ENCODE results near the gene TBC1D10B.
"Not testable (repeated sequence)": the region's sequence is repeated elsewhere in the genome, so short reads cannot be mapped to it uniquely, and the experiment has no call there.

The TBC1D10B gene

GRCh38 chr16:30397056-30397455, 26.8 kb upstream of the TBC1D10B start:
- DNase-seq (ENCODE audit: low read depth) = no peak

- not testable (repeated sequence) for DNase-seq (ENCODE audit: low read depth)
Observed at GRCh38 chr16:30396627-30397026, 26.3 kb upstream of the TBC1D10B start.

GRCh38 chr16:30395992-30396585, 25.8 kb upstream of the TBC1D10B start:
- no peak for DNase-seq (ENCODE audit: low read depth)

- no peak for DNase-seq (ENCODE audit: low read depth)
Observed at GRCh38 chr16:30395155-30395991, 25.1 kb upstream of the TBC1D10B start, which contains the start of gene ZNF48. Gene ZNF48 (plus strand): TSS chr16:30395420. CDS start chr16:30395795, 375 bp downstream.

- DNase-seq (ENCODE audit: low read depth) = no peak
Observed at GRCh38 chr16:30394592-30395154, 24.4 kb upstream of the TBC1D10B start.

GRCh38 chr16:30383521-30383920, 13.2 kb upstream of the TBC1D10B start:
- no peak for DNase-seq (ENCODE audit: low read depth)

- DNase-seq (ENCODE audit: low read depth) = peak; percentile 62
Observed at GRCh38 chr16:30382111-30382881, 12.0 kb upstream of the TBC1D10B start, which contains the start of gene SEPTIN1. Gene SEPTIN1 (minus strand): TSS chr16:30382561. CDS start chr16:30382542, 19 bp downstream.

GRCh38 chr16:30381291-30382041, 11.2 kb upstream of the TBC1D10B start:
- DNase-seq (ENCODE audit: low read depth) = no peak

- DNase-seq (ENCODE audit: low read depth) = no peak
Observed at GRCh38 chr16:30380803-30381208, 10.5 kb upstream of the TBC1D10B start.

- no peak for DNase-seq (ENCODE audit: low read depth)
Observed at GRCh38 chr16:30380072-30380802, 9.9 kb upstream of the TBC1D10B start.

GRCh38 chr16:30379158-30379783, 9.0 kb upstream of the TBC1D10B start:
- no peak for DNase-seq (ENCODE audit: low read depth)

GRCh38 chr16:30378236-30379157, 8.2 kb upstream of the TBC1D10B start:
- peak; percentile 98 for DNase-seq (ENCODE audit: low read depth)

GRCh38 chr16:30377812-30378235, 7.5 kb upstream of the TBC1D10B start:
- peak; percentile 88 for DNase-seq (ENCODE audit: low read depth)

- no peak for DNase-seq (ENCODE audit: low read depth)
Observed at GRCh38 chr16:30377050-30377811, 6.9 kb upstream of the TBC1D10B start.

GRCh38 chr16:30376461-30376902, 6.2 kb upstream of the TBC1D10B start:
- DNase-seq (ENCODE audit: low read depth) = no peak

GRCh38 chr16:30375864-30376263, 5.6 kb upstream of the TBC1D10B start:
- no peak for DNase-seq (ENCODE audit: low read depth)

- DNase-seq (ENCODE audit: low read depth) = no peak
Observed at GRCh38 chr16:30374538-30374937, 4.2 kb upstream of the TBC1D10B start, which contains the start of gene MYL11. Gene MYL11 (plus strand): TSS chr16:30374802. CDS start chr16:30374858, 56 bp downstream.

GRCh38 chr16:30372725-30373124, 2.4 kb upstream of the TBC1D10B start:
- no peak for DNase-seq (ENCODE audit: low read depth)

All from stimulated activated CD4-positive, alpha-beta T cell treated with anti-CD3 and anti-CD28 coated beads, Interleukin-2, amount 100 ng/mL, for 4 hours (primary cell).